HepG2 (cell line): Measurements from ENCODE around the gene ABHD6. TPM values are rescaled to one million over a fixed set of nuclear protein-coding genes. Genes with fewer than 3 reads are reported as not detected.

ENCODE experiments used
- ATAC-seq: fragments of 200-7000 bp; cut with Tn5 transposase; 3 replicates; pipeline ENCODE4 v1.9.1; 2020; ENCODE audit warnings: mild to moderate bottlenecking, moderate library complexity
- BruUV-seq: library from RNA; stranded (reverse); fragments of 400-500 nt; replicated peaks from 2 replicates; lab custom pipeline; 2021; lab: Mats Ljungman, UMichigan
- CTCF ChIA-PET: fragments of 300-600 bp; formaldehyde crosslinking; extraction: SDS; loops from one replicate; lab custom pipeline; 2021; ENCODE audit warnings: low total read pairs, inconsistent platforms, low intra/inter-chr PET ratio; lab: Yijun Ruan, JAX
- POLR2A ChIA-PET: fragments of 350-600 bp; sonication (Branson Sonifier 250); formaldehyde crosslinking; loops from one replicate; lab custom pipeline; 2020; ENCODE audit warnings: antibody characterized with exemption, inconsistent platforms; lab: Yijun Ruan, JAX
- DNase-seq: peaks from one replicate; pipeline ENCODE4 v3.0.0-alpha.2; 2015; ENCODE audit warnings: low spot score
- FAIRE-seq: peaks from 3 replicates; lab custom pipeline; 2011; peaks lifted over from hg19 to GRCh38; lab: Jason Lieb, UNC
- H2AFZ ChIP-seq: one replicate; pipeline ENCODE4 v1.6.1; 2011; ENCODE audit warnings: low read length, inconsistent platforms
- H3K27ac ChIP-seq: fragments of 300-600 bp; 3 replicates; pipeline ENCODE4 v1.8.0; 2011; ENCODE audit warnings: mixed run types, mild to moderate bottlenecking, mixed read lengths, low read length, inconsistent platforms; ENCODE audit not compliant: insufficient read depth; ENCODE audit errors: extremely low read length
- H3K27me3 ChIP-seq, 2 experiments: fragments of 200-600 bp in 1 of 2; 2 replicates in 1 of 2; 3 replicates in 1 of 2; pipeline versions ENCODE4 v1.6.0 to v1.8.0; 2011; ENCODE audit warnings: low read length in 2 of 2, mild to moderate bottlenecking in 2 of 2, moderate library complexity in 2 of 2, inconsistent platforms in 1 of 2; ENCODE audit not compliant: insufficient read depth in 2 of 2, control insufficient read depth in 1 of 2
- H3K36me3 ChIP-seq, 2 experiments: fragments of 200-600 bp in 1 of 2; replicated peaks in 1 of 2; 2 replicates in 1 of 2; 3 replicates in 1 of 2; pipeline versions ENCODE4 v1.5.1 to v1.8.0; 2011; ENCODE audit warnings: low read length in 2 of 2, inconsistent platforms in 1 of 2; ENCODE audit not compliant: insufficient read depth in 2 of 2, control insufficient read depth in 1 of 2
- H3K4me1 ChIP-seq: 2 replicates; pipeline ENCODE4 v1.5.1; 2012; ENCODE audit warnings: low read length, inconsistent platforms; ENCODE audit not compliant: insufficient read depth
- H3K4me2 ChIP-seq: 2 replicates; pipeline ENCODE4 v1.6.0; 2011; ENCODE audit warnings: low read depth, low read length, inconsistent platforms
- H3K4me3 ChIP-seq, 3 experiments: fragments of 200-600 bp in 1 of 3; sonication (generic), shearing (Covaris generic) in 1 of 3; replicated peaks in 1 of 3; 2 replicates each; pipeline ENCODE4 v1.5.1; 2011 to 2016; ENCODE audit warnings: low read length in 3 of 3, inconsistent platforms in 2 of 3, low read depth in 2 of 3, mild to moderate bottlenecking in 2 of 3, control low read depth in 1 of 3, mixed read lengths in 1 of 3; ENCODE audit not compliant: insufficient read depth in 1 of 3
- H3K79me2 ChIP-seq: one replicate; pipeline ENCODE4 v1.6.1; 2011; ENCODE audit warnings: low read length, inconsistent platforms; ENCODE audit not compliant: insufficient read depth
- H3K9ac ChIP-seq: 2 replicates; pipeline ENCODE4 v1.6.0; 2011; ENCODE audit warnings: mild to moderate bottlenecking, low read depth, low read length, inconsistent platforms; ENCODE audit not compliant: insufficient read depth
- H3K9me3 ChIP-seq: 2 replicates; pipeline ENCODE4 v1.5.1; 2012; ENCODE audit warnings: mild to moderate bottlenecking, low read length
- H4K20me1 ChIP-seq: 2 replicates; pipeline ENCODE4 v1.6.0; 2011; ENCODE audit warnings: inconsistent platforms, mild to moderate bottlenecking, low read length, moderate library complexity; ENCODE audit not compliant: insufficient read depth
- BRCA1 ChIP-seq: sonication (generic); formaldehyde crosslinking; IDR thresholded peaks from 2 replicates; pipeline ENCODE4 v1.4.0; 2020; ENCODE audit warnings: missing genetic modification reagents
- SNAI1 ChIP-seq: sonication (generic); formaldehyde crosslinking; IDR thresholded peaks from 2 replicates; pipeline ENCODE4 v1.5.0; 2020; ENCODE audit warnings: mild to moderate bottlenecking, missing genetic modification reagents, borderline replicate concordance
- TP53 ChIP-seq: sonication (generic); formaldehyde crosslinking; conservative IDR thresholded peaks from 2 replicates; pipeline ENCODE4 v1.4.0; 2020; ENCODE audit warnings: missing genetic modification reagents
- ZMYM3 ChIP-seq: sonication (generic); formaldehyde crosslinking; IDR thresholded peaks from 2 replicates; pipeline ENCODE4 v1.5.1; 2020; ENCODE audit warnings: mild to moderate bottlenecking, missing genetic modification reagents
- ZNF546 ChIP-seq: sonication (generic); formaldehyde crosslinking; conservative IDR thresholded peaks from 2 replicates; pipeline ENCODE4 v1.8.1; 2023; ENCODE audit warnings: mild to moderate bottlenecking, missing genetic modification reagents
- ZNF687 ChIP-seq: sonication (generic); formaldehyde crosslinking; IDR thresholded peaks from 2 replicates; pipeline ENCODE4 v1.5.1; 2020; ENCODE audit warnings: mild to moderate bottlenecking, missing genetic modification reagents, moderate library complexity
- WGBS: methylation state at CpG from one replicate; pipeline ENCODE4 v1.1.6; 2017; ENCODE audit warnings: low lambda C conversion rate; 5-methylcytosine and 5-hydroxymethylcytosine counted together
- in situ Hi-C: cut with HindIII; loops from 2 replicates; pipeline ENCODE4 v1.10.0; 2017; ENCODE audit warnings: low pct_unique_long_range_greater_than_20kb; ENCODE audit not compliant: extremely low pct_ligation_motif_present
- intact Hi-C: fragments of 100-400 bp; cut with micrococcal nuclease; formaldehyde crosslinking; loops from one replicate; pipeline ENCODE4 v1.10.0; 2022; ENCODE audit not compliant: unreplicated experiment
- polyA plus RNA-seq, 8 experiments: library from polyadenylated mRNA; depleted of rRNA in 3 of 8; stranded (reverse) in 7 of 8; unstranded in 1 of 8; fragments of >200 nt; fragmentation: Illumina TruSeq in 4 of 8; extraction: Trizol in 4 of 8; gene quantifications; 2 replicates each; pipeline versions ENCODE4 v1.2.1 to v1.2.3, GENCODE V29; 2011 to 2016; ENCODE audit warnings: low read depth in 4 of 8, missing spikeins in 1 of 8, mixed read lengths in 1 of 8; ENCODE audit not compliant: insufficient read depth in 1 of 8
- total RNA-seq, 5 experiments: library from RNA; depleted of rRNA; stranded (reverse); fragments of >200 nt; fragmentation: Illumina TruSeq; extraction: Trizol; gene quantifications; 2 replicates each; pipeline ENCODE4 v1.2.3, GENCODE V29; 2016; ENCODE audit warnings: low read depth in 1 of 5
- TF ChIP-seq, protein P1 (sequence below): sonication (generic); formaldehyde crosslinking; IDR thresholded peaks from 2 replicates; pipeline ENCODE4 v1.4.0; 2020; ENCODE audit warnings: mild to moderate bottlenecking, missing genetic modification reagents
- TF ChIP-seq, protein P2 (sequence below): sonication (generic); formaldehyde crosslinking; IDR thresholded peaks from 2 replicates; pipeline ENCODE4 v1.4.0; 2020; ENCODE audit warnings: mild to moderate bottlenecking, low read depth, missing genetic modification reagents
- TF ChIP-seq, protein P3 (sequence below): sonication (generic); formaldehyde crosslinking; IDR thresholded peaks from 2 replicates; pipeline ENCODE4 v1.4.0; 2020; ENCODE audit warnings: missing genetic modification reagents

Gene ABHD6
- total and polyA plus RNA-seq, 2 of the 13 experiments (the other 11 are each of a cell fraction or from before 2014, with no cell fraction given), result 9.0 to 17.2 TPM

GRCh38 chr3:58191361-58191991 is 46.1 kb upstream of the ABHD6 start (continued):
- TF ChIP-seq, protein P1, sequence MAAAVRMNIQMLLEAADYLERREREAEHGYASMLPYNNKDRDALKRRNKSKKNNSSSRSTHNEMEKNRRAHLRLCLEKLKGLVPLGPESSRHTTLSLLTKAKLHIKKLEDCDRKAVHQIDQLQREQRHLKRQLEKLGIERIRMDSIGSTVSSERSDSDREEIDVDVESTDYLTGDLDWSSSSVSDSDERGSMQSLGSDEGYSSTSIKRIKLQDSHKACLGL, result no peak
- TF ChIP-seq, protein P2, sequence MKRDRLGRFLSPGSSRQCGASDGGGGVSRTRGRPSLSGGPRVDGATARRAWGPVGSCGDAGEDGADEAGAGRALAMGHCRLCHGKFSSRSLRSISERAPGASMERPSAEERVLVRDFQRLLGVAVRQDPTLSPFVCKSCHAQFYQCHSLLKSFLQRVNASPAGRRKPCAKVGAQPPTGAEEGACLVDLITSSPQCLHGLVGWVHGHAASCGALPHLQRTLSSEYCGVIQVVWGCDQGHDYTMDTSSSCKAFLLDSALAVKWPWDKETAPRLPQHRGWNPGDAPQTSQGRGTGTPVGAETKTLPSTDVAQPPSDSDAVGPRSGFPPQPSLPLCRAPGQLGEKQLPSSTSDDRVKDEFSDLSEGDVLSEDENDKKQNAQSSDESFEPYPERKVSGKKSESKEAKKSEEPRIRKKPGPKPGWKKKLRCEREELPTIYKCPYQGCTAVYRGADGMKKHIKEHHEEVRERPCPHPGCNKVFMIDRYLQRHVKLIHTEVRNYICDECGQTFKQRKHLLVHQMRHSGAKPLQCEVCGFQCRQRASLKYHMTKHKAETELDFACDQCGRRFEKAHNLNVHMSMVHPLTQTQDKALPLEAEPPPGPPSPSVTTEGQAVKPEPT, result 0 out of 2 replicates have a peak, but pooled peaks have one; percentile 24
- TF ChIP-seq TP53 (no peak), ZMYM3 (CRISPR knock-in tag) (no peak), SNAI1 (no peak)

- no peak for TF ChIP-seq BRCA1 (CRISPR knock-in tag)
- TF ChIP-seq ZNF687 (CRISPR knock-in tag), result peak; percentile 47
- TF ChIP-seq, protein P3, sequence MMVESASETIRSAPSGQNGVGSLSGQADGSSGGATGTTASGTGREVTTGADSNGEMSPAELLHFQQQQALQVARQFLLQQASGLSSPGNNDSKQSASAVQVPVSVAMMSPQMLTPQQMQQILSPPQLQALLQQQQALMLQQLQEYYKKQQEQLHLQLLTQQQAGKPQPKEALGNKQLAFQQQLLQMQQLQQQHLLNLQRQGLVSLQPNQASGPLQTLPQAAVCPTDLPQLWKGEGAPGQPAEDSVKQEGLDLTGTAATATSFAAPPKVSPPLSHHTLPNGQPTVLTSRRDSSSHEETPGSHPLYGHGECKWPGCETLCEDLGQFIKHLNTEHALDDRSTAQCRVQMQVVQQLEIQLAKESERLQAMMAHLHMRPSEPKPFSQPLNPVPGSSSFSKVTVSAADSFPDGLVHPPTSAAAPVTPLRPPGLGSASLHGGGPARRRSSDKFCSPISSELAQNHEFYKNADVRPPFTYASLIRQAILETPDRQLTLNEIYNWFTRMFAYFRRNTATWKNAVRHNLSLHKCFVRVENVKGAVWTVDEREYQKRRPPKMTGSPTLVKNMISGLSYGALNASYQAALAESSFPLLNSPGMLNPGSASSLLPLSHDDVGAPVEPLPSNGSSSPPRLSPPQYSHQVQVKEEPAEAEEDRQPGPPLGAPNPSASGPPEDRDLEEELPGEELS, result no peak
- TF ChIP-seq ZNF546 (CRISPR knock-in tag), result no peak
- FAIRE-seq, result no peak
- Histone ChIP-seq H3K4me2 (peak overlapping the region; percentile 25), H3K4me1 (peaks cover 88% of the 10 kb centered on the region), H3K9ac (no peak overlapping the region), H3K27me3 (no peaks in the 10 kb centered on the region), H4K20me1 (no peaks in the 10 kb centered on the region), H2AFZ (no peak overlapping the region), H3K4me3 (no peak overlapping the region), H3K27ac (peak overlapping the region; percentile 84), H3K79me2 (no peaks in the 10 kb centered on the region), H3K36me3 (no peaks in the 10 kb centered on the region), H3K9me3 (no peaks in the 10 kb centered on the region)
- BruUV-seq, result no TSS peak
- in situ Hi-C loops, result no loop called here
- 92% methylated on average over 3 of the region's 5 CpGs for WGBS
- ATAC-seq, result no peak
- ChIA-PET CTCF (no interaction called here), POLR2A (interaction anchor here (1.5 to 1.8 kb wide), 2 partner anchors 17 to 114 kb away, joined by 3 to 10 read pairs; partner anchors contain the start of genes HTD2 and RPP14)
- no peak for DNase-seq
- intact Hi-C loops, result loop anchor here (2.0 kb wide), 1 partner anchor 115 kb away; the partner anchor contains the start of genes HTD2 and RPP14
Measured at GRCh38 chr3:58192069-58192468, 45.5 kb upstream of the ABHD6 start.
